Occipital lobe (tissue), 2 donors: ENCODE results near the gene GCK. TPM values are rescaled to one million over a fixed set of nuclear protein-coding genes. Genes with fewer than 3 reads are reported as not detected.

Source experiments
- DNase-seq: peaks from one replicate; lab custom pipeline; 2025; lab: John Stamatoyannopoulos, UW
- total RNA-seq: library from RNA; depleted of rRNA; stranded (reverse); fragments of >200 nt; gene quantifications from one replicate; pipeline ENCODE4 v1.2.3, GENCODE V29; 2014

Gene GCK
- total RNA-seq, 1 donor from 2014 or later = 5.1 TPM

DNA sequence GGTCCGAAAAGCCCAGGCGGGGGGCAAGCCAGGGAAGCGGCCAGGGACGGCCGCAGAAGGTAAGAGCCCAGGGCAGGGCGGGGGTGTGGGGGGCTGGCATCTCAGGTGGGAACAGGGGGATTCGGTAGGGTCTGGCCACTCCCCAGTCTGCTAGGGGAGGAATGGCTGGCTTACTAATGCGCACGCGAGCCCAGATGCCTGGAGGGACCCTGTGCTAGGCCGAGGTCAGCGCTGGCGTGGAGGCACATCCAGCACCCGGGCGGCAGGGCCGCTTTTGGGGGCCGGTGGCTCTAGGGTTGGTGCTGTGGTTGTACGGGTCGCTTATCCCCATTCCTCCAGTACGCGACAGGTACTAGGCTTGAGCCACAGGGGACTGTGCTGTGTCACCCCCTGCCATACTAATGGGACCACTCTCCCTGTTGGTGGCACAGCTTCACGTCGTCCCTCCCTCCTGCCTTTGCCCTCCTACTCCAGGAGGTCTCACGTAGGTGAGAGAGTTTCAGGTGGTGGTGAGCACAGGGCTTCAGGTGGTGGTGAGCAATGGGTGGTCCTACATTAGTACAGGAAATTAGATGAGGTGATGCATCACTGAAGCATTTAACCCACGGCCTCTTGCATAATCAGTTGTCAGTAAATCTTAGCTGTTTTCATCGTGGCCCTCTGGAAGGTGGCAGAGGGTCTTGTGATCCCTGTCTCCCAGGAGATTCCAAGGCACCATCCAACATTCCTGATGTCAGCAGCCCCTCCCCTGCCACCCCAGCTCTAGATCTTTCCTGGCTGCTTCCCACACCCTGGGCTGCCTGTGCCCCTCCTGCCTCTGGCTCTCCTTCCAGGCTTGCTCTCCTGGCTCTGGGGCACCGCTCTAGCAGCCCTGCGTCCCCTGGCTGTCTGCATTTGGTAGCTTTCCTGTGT is 84.1 kb downstream of the GCK start:
- DNase-seq = peak; percentile 17

DNA sequence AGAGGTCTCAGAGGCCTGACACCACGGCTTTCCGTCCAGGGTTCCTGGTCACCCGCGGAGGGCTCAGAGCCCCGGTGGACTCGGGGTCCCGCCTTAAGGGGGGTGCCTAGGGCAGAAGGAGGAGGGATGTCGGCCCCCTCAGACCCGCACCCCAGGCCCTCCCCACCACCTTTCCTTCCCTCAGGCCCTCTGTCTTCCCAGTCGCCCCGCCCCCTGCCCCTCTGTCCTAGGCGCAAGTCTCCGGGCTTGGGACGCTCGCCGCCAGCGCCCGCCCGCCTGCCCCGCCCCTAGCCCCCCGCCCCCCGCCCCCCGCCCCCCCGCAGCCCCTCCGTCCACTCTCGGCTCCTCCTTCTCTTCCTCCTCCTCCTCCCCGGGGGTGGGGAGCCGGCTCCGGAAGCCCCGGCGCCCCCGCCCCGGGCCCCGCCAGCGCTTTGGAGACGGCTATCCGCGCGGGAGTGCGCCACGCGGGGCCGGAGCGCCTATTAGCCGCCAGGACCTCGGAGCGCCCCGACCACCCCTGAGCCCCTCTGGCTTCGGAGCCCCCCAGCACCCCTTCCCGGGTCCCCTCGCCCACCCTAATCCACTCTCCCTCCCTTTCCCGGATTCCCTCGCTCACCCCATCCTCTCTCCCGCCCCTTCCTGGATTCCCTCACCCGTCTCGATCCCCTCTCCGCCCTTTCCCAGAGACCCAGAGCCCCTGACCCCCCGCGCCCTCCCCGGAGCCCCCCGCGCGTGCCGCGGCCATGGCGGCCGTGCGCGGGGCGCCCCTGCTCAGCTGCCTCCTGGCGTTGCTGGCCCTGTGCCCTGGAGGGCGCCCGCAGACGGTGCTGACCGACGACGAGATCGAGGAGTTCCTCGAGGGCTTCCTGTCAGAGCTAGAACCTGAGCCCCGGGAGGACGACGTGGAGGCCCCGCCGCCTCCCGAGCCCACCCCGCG is 85.0 kb downstream of the GCK start, which contains the start of gene AEBP1:
Gene AEBP1, plus strand, starts transcription at position 423 of the 937 bp plus-strand sequence. Its CDS starts 321 bp downstream, at position 744.
- DNase-seq = no peak

DNA sequence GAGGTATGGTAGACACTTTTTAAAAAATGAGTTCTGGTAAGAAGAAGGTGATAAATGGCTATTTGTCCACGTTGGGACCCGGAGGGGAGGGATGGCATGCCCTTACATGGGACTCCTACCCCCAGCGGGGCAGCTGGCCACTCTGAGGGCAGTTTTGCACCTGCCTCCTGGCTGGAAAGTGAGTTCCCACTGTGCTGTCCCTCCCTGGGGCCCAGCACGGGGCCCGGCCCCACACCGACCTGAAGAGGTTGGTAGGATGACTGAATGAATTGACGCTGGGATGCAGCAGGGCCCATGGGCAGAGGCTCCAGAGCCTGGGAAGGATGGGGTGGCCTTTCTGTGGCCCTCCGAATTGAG is 85.7 kb downstream of the GCK start:
- no peak for DNase-seq

DNA sequence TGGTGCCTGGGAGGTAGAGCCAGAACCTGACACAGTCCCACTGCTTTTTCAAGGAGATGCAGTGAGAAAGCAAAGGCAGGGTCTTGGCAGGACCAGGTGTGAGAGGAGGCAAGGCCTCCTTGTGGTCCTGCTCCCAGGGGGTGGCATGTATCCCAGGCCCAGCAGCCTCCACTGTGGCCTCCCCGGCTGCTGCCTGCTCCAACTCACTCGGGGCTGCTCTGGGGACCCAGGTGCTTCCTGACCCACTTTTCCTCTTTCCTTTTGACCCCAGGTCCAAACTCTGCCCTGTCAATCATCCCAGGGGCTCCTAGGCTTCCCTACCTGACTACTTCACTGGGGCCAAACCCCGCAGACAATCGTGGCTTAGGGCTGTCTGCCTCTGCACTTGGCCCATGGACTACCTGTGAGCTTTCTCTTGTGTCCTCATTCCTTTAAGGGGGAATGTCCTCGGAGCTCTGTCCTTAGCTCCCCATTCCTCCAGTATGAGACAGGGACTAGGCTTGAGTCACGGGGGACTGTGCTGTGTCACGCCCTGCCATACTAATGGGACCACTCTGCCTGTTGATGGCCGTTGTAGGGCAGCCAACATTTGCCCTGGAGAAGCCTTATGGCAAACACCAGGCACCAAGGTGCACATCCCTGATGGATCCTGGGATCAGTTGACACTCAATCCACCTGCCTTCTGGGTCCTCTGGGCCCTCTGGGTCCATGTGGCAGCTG is 86.2 kb downstream of the GCK start:
- no peak for DNase-seq

DNA sequence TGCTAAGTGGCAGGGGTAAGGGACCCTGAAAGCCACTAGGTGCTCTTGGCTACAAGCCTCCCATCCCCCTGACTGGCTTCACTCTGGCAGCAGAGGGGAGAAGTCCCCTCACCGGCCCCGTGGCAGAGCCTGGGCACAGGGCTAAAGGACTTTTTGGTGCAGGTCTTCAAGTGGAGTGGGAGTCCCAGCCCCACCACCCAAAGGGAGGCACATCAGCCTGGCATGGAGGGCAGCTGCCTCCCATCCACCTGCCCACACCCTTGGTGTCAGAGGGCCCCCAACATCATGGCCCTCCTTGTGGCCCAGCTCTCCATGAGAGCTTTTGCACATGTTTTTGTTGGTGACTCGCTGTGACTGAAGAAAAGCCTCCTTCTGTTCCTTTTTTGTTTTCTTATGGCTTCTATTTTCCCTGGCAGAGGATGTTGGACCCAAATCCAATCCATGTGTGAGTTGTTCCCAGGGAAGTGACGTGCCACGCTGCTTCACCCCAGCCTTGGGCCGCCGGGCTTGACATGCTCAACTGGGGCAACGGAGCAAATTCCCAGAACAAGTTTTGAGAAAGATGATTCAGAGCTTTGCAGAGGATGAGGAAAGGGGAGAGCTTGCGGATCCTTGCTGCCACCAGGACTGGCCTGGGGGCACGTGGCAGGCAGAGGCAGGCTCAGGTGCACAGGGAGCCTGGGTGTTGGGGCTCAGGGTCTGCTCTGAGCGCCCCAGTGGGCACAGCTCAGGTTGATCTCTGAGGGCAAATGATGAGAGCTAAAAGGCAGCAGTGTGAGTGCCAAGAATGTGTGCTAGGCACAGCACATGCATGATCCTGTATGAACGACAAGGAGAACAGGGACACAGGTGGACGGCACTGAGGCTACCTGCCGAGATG is 87.0 kb downstream of the GCK start:
- no peak for DNase-seq

DNA sequence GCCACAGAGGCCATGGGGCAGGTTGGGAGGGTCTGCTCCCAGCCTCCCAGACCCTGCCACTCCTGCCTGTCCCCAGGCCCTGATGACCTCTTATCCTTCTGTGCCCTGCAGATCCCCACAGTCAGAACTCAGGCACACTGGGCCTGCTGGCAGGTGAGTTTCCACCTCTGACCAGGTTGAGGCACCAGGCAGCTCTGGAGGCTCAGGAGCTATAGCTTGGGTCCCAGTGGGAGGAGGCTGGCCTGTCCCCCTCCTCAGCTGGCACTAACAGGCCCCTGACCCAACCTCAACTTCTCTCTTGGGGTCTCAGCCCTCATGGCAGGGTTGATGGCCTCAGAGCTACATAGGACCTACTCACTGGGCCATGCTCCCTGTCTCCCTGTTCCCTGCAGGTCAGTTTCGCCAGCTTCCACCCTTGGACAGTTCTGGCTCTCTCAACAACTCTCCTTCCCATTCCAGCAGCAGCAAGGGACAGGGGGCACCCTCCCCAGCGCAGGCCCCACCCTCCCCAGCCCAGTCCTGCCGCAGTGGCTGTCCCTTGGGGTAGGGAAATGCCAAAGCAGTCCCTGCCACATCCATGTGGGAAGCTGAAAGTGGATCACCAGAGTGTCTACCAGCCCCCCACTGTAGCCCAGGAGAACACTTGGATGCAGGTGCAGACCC is 87.8 kb downstream of the GCK start:
- no peak for DNase-seq

DNA sequence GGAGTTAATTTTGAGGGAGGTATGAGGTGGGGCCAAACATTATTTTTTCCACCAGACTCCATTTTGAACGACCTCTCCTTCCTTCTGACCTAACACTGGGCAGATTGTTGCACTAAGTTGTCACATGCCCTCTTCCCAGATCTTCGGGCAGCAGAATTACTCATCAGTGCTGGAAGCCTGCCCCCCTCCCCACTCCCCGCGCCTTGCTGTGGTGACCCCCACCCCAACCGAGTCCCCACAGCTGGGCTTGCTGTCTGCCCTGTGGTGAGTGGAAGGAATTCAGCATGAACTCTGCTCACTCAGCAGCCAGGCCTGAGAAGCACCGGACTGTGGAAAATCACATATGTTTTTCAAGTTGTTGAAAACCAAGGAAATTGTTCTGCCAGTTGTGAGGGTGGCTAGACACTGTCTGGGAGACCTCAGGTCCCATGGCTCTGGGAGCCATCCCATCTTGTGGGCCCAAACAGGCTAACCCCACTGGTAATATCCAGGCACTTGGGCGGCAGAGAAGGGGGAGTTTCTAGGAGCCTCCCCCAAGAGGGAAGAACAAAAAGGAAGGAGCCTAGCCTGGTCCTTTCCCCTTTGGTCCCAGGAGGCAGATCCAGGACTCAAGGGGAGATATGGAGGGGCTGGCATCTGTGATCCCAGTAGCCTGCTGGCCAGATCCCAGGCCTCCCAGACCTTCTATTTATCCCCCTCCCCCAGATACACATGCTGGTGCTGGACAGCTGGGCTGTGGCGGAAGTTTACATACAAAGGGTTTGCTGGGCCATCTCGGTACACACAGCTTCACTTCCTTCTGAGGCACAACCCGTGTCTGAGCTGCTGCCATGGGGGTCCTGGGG is 88.6 kb downstream of the GCK start:
- DNase-seq = peak; percentile 22

DNA sequence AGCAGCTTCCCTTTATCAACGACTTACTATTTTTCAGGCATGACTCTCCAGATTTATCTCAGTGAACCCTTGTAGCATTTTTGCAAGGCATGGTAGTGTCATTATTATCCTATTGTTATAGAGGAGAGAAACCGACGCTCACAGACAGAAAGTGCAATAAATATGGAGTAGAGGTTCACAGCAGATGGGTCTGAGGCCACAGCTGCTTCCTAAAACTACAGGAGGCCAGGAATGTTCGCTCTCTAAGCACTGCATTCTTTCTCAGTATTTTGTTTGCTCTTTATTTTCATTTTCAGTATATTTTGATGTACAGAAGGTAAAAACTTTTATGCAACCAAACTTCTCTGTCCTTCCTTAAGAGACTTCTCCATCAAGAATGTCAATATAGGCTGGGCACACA is 89.6 kb downstream of the GCK start:
- DNase-seq = no peak

DNA sequence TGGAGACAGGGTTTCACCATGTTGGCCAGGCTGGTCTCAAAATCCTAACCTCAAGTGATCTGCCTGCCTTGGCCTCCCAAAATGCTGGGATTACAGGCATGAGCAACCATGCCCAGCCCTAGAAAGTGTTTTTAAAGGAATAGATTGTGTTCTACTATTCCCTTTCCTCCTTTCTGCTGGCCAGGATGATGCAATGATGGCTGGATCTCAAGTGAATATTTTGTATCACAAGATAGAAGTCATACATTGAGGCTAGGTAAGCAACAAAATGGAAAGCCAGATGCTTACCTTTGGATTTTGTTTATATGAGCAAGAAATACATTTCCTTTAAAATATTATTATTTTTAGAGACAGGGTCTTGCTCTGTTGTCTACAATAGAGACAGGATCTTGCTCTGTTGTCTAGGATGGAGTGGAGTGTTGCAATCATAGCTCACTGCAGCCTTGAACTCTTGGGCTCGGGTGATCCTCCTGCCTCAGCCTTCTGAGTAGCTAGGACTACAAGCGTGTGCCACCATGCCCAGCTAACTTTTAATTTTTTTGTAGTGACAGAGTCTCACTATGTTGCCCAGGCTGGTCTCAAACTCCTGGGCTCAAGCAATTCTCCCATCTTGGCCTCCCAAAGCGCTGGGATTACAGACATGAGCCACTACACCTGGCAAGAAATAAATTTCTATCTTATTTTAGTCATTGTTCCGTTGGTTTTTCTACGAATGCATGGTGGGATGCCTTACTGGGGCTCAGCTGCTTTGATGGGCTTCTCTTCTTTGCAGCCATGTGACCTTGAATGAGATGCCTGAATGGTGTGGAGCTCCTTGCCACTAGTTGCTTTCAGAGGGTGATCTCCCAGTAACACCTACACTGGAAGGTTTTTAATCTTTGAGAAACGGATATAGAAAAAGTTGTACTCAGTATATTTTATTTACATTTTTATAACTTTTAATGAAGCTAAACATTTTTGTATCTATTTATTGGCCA is 90.9 kb downstream of the GCK start:
- DNase-seq = no peak

DNA sequence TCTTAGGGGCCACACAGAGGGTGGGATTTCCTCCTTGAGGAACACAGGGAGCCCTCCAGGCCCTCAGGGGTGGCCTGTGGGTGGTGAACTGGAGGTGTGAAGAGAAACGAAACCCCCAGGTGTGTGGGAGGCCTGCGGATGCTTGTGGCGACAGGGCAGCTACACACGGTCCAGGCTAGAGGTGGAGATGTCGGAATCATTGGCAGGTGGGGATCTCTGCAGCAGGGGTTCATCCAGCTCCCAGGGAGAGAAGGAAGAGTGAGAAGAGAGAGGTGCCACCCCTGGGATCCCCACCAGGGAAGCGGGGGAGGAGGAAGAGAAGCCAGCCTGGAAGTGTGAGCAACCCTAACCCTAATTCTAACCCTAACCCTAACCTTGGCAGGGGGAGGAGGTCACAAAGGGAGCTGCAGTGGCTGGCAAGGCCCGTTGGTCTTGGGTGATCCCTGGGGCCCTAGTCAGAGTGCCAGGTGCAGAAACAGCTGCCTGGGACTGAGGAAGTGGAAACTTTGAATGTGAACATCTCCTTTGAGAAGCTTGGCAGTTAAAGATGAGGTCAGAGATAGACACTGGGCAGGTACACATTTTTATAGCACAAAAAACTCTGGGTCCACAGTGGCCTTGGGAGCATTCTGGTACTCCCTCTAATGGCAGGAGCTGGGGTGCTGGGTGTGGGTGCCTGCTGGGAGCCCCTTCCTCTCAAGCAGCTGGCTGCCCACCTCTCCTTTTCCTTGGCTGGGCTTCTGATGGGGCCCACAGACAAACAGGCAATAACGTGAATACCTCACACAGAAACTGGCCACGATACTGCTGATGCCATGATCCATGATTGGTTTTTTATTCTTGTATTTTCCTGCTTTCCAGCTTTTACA is 91.9 kb downstream of the GCK start:
- no peak for DNase-seq

DNA sequence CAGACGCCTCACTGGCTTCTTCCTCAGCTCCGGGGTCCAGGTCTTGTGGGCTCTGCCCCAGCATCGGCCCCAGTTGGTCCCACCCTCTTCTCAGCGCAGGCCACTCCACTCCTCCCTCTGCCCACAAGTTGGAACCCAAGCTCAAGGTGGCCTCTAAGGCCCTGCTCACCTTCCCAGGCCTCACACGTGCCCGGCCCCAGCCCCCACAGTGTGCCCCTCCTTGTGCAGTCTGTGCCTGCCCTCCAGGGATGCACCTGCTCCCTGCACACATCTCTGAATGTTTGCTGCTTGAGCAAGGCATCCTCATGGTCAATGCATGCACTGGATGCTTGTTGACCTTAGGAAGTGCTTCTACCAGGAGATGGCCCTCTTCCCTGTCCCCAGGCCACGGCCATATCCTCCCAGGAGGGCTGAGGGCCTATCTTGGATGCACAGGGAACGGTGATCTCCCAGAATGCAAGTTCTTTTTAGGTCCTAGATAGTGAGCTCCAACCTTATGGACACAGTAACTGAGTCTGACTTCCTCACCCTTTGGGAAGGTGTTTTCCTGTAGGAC is 92.8 kb downstream of the GCK start:
- DNase-seq = no peak

DNA sequence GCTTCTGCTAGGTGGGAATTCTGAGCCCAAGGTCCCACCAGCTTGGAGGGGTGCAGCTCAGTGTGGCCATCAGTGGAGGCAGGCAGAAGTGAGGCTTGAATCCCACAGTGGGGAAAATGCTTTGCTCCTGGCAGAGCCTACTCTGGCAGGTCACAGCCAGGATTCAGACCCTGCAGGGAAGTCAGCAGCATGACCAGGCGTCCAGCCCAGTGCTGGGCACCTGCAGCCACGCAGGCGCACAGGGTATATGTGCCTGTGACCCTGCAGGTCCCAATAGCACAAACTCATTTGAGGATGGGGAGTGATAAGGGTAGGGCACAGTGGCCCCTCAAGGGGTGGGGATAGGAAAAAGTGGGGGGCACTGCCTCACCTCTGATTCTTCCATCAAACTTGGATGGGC is 93.5 kb downstream of the GCK start:
- no peak for DNase-seq

DNA sequence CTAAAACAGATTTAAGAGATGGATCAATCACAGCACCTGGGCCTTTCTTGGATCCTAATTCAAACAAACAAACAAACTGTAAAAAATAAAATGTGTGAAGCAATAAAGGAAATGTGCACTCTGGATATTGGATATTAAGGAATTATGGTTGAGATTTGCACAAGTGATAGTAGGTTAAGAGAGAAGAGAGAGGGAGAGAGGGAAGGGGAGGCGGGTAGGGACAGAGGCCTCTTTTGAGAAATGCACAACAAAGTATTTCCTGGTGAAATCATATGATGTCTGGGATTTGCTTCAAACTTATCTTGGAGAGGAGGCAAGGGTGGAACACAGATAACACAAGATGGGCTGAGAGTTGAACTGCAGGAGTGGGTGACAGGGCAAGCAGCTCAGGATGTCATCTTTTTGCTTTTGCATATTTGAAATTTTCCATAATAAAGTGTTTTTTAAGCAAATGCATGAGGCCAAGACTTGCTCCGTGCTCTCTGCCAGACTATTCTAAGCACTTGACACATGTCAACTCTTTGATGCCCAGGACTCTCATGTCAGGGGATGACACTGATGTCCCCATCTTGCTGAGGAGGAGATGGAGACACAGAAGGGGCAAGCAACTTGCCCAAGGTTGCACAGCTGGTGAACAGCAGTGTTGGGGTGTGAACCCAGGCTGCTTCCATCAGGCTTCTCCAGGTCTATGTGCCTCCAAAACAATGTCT is 94.2 kb downstream of the GCK start:
- DNase-seq = no peak

DNA sequence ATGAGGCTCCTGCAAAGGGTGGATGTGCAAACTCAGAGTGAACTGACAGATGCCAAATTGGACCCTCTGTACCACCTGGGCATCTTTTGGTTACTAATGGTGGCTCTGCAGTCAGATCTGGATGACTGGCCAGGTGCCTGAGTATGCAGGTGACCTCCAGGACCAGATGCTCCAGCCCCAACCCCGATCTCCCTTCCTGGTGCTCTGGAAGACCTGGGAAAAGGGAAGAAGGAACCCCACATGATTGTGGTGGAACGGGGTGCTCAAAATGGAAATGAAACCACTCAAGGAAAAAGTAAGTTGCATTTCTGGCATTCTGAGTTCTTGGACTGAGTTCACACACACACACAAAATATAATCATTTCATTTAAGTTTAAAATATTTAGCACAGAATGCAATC is 94.9 kb downstream of the GCK start:
- DNase-seq = no peak
